ENCODE measurements around the gene ARF5.

DNA sequence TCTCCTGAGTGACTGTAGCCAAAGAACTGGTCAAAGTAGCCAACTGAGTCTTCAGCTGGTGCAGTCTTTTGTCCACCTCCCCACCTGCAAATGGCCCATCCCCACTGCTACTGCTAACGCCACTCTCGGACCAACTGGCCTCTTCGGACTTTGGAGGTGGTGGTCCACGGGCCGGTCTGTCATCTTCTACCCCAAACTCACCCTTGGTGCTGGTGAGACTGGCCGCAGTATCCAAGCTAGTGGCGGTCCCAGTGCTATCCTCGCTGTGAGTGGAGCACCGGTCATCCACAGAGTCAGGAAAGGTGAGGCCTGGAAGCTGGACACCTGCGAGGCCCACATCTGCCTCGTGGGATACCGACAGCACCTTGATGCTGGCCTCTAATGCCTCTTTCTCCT, 3.6 kb upstream of the ARF5 start:
- TF ChIP-seq, protein P1, sequence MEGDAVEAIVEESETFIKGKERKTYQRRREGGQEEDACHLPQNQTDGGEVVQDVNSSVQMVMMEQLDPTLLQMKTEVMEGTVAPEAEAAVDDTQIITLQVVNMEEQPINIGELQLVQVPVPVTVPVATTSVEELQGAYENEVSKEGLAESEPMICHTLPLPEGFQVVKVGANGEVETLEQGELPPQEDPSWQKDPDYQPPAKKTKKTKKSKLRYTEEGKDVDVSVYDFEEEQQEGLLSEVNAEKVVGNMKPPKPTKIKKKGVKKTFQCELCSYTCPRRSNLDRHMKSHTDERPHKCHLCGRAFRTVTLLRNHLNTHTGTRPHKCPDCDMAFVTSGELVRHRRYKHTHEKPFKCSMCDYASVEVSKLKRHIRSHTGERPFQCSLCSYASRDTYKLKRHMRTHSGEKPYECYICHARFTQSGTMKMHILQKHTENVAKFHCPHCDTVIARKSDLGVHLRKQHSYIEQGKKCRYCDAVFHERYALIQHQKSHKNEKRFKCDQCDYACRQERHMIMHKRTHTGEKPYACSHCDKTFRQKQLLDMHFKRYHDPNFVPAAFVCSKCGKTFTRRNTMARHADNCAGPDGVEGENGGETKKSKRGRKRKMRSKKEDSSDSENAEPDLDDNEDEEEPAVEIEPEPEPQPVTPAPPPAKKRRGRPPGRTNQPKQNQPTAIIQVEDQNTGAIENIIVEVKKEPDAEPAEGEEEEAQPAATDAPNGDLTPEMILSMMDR (IDR thresholded peaks at IDR 0.05; ENCODE audit: control extremely low read depth in 1 of 3, insufficient read depth in 1 of 3, low read depth in 1 of 3, low read length in 3 of 3): no peak
- no peak for TF ChIP-seq PHF8 (conservative IDR thresholded peaks at IDR 0.05; ENCODE audit: low read depth, low read length)
